A549 (cell line): ENCODE results near the gene PPP1R1B. TPM values are rescaled to one million over a fixed set of nuclear protein-coding genes. Genes with fewer than 3 reads are reported as not detected.

Experiments used
- ATAC-seq, 2 experiments: fragments of 200-7000 bp in 1 of 2; fragments of >200 bp in 1 of 2; cut with Nextera tagmentation in 1 of 2; cut with Tn5 transposase in 1 of 2; 3 replicates each; pipeline versions ENCODE4 v1.8.0 to v1.9.1; 2018 to 2020; ENCODE audit warnings: mild to moderate bottlenecking in 1 of 2, moderate library complexity in 1 of 2
- CTCF ChIA-PET: fragments of 300-600 bp; sonication (Branson Sonifier 250); formaldehyde crosslinking; extraction: SDS; loops from one replicate; lab custom pipeline; 2021; ENCODE audit warnings: antibody characterized with exemption, inconsistent platforms; lab: Yijun Ruan, JAX
- POLR2A ChIA-PET: fragments of 350-600 bp; formaldehyde crosslinking; extraction: SDS; loops from one replicate; lab custom pipeline; 2021; ENCODE audit warnings: antibody characterized with exemption, inconsistent platforms; lab: Yijun Ruan, JAX
- DNase-seq, 2 experiments: peaks; one replicate each; pipeline versions ENCODE4 v3.0.0 to v3.0.0-alpha.2; 2011 to 2016; ENCODE audit warnings: low read depth in 1 of 2, low spot score in 1 of 2
- FAIRE-seq: peaks from 2 replicates; lab custom pipeline; 2011; peaks lifted over from hg19 to GRCh38; lab: Jason Lieb, UNC
- H3K27ac ChIP-seq, 2 experiments: fragments of >200 bp; sonication (Bioruptor Twin); formaldehyde crosslinking; 3 replicates each; pipeline ENCODE4 v1.5.1; 2016 to 2017
- H3K4me1 ChIP-seq: fragments of >200 bp; sonication (Bioruptor Twin); formaldehyde crosslinking; 3 replicates; pipeline ENCODE4 v1.6.1; 2016
- H3K4me2 ChIP-seq: fragments of >200 bp; sonication (Bioruptor Twin); formaldehyde crosslinking; 3 replicates; pipeline ENCODE4 v1.6.1; 2016
- H3K4me3 ChIP-seq: fragments of >200 bp; sonication (Bioruptor Twin); formaldehyde crosslinking; 3 replicates; pipeline ENCODE4 v1.5.1; 2016
- H3K9me3 ChIP-seq: fragments of >200 bp; sonication (Bioruptor Twin); formaldehyde crosslinking; 3 replicates; pipeline ENCODE4 v1.6.1; 2016
- BHLHE40 ChIP-seq: IDR thresholded peaks from 2 replicates; pipeline ENCODE4 v1.6.1; 2012; ENCODE audit warnings: low read depth, low read length, inconsistent platforms
- EHMT2 ChIP-seq: fragments of 200-600 bp; sonication (generic); IDR thresholded peaks from 2 replicates; pipeline ENCODE4 v1.6.1; 2016; ENCODE audit warnings: antibody characterized with exemption, low read depth, mild to moderate bottlenecking, moderate library complexity
- EP300 ChIP-seq, 2 experiments: fragments of >200 bp; sonication (Bioruptor Twin); formaldehyde crosslinking; IDR thresholded peaks; 2 replicates in 1 of 2; 3 replicates in 1 of 2; pipeline ENCODE4 v1.6.1; 2016 to 2017
- HDAC2 ChIP-seq: fragments of 200-600 bp; sonication (generic); IDR thresholded peaks from 2 replicates; pipeline ENCODE4 v1.6.1; 2016
- HEYL ChIP-seq: fragments of 250-450 bp; sonication (Bioruptor Pico); IDR thresholded peaks from 2 replicates; pipeline ENCODE4 v1.8.0; 2021; ENCODE audit warnings: mild to moderate bottlenecking, moderate library complexity
- HOXA7 ChIP-seq: fragments of 250-450 bp; sonication (Bioruptor Pico); IDR thresholded peaks from 2 replicates; pipeline ENCODE4 v1.5.0; 2020; ENCODE audit warnings: mild to moderate bottlenecking, moderate library complexity
- HOXB13 ChIP-seq: fragments of 250-450 bp; sonication (Bioruptor Pico); IDR thresholded peaks from 2 replicates; pipeline ENCODE4 v1.5.0; 2020; ENCODE audit warnings: low read depth, mild to moderate bottlenecking, moderate library complexity
- JUN ChIP-seq, 2 experiments: fragments of >200 bp; sonication (Bioruptor Twin); formaldehyde crosslinking; IDR thresholded peaks; 2 replicates in 1 of 2; 3 replicates in 1 of 2; pipeline ENCODE4 v1.6.1; 2016 to 2017
- JUNB ChIP-seq: fragments of >200 bp; sonication (Bioruptor Twin); formaldehyde crosslinking; IDR thresholded peaks from 2 replicates; pipeline ENCODE4 v1.6.1; 2016
- MAFK ChIP-seq: fragments of 450-650 bp; IDR thresholded peaks from 2 replicates; pipeline ENCODE4 v1.6.1; 2014; ENCODE audit not compliant: partially characterized antibody
- MYC ChIP-seq: IDR thresholded peaks from 2 replicates; pipeline ENCODE4 v1.6.1; 2012; ENCODE audit warnings: mild to moderate bottlenecking, inconsistent platforms, low read length, improper control_type of control experiment, borderline replicate concordance
- NPAS2 ChIP-seq: fragments of 250-450 bp; sonication (Bioruptor Pico); IDR thresholded peaks from 2 replicates; pipeline ENCODE4 v1.8.0; 2022; ENCODE audit warnings: mild to moderate bottlenecking, moderate library complexity, borderline replicate concordance
- PHF8 ChIP-seq: fragments of 200-600 bp; sonication (generic); IDR thresholded peaks from 2 replicates; pipeline ENCODE4 v1.6.1; 2016; ENCODE audit warnings: low read depth, mild to moderate bottlenecking, antibody characterized with exemption, moderate library complexity, borderline replicate concordance
- RAD21 ChIP-seq, 2 experiments: fragments of >200 bp in 1 of 2; sonication (Bioruptor Twin) in 1 of 2; formaldehyde crosslinking in 1 of 2; IDR thresholded peaks in 1 of 2; conservative IDR thresholded peaks in 1 of 2; 2 replicates in 1 of 2; 3 replicates in 1 of 2; pipeline ENCODE4 v1.6.1; 2012 to 2018; ENCODE audit warnings: inconsistent platforms in 1 of 2
- RFX5 ChIP-seq: fragments of 450-650 bp; IDR thresholded peaks from 2 replicates; pipeline ENCODE4 v1.7.1; 2014; ENCODE audit warnings: antibody characterized with exemption, mild to moderate bottlenecking, moderate library complexity
- RNF2 ChIP-seq: fragments of 200-600 bp; sonication (generic); IDR thresholded peaks from 2 replicates; pipeline ENCODE4 v1.6.1; 2016; ENCODE audit warnings: low read depth, mild to moderate bottlenecking, antibody characterized with exemption, moderate library complexity, borderline replicate concordance
- ZFP36 ChIP-seq: fragments of 450-650 bp; IDR thresholded peaks from 2 replicates; pipeline ENCODE4 v1.6.1; 2014; ENCODE audit warnings: borderline replicate concordance; ENCODE audit not compliant: partially characterized antibody
- WGBS: methylation state at CpG from one replicate; pipeline ENCODE4 v1.1.6; 2017; ENCODE audit errors: missing lambda C conversion rate; 5-methylcytosine and 5-hydroxymethylcytosine counted together
- polyA plus RNA-seq, 4 experiments: library from polyadenylated mRNA; depleted of rRNA in 3 of 4; stranded (reverse); fragments of >200 nt; fragmentation: RNase III in 1 of 4; extraction: RNeasy Plus Mini Kit Qiagen cat#74134 plus additional on column Dnase treatment in 1 of 4; gene quantifications; 2 replicates in 3 of 4; 3 replicates in 1 of 4; pipeline ENCODE4 v1.2.3, GENCODE V29; 2011 to 2017
- TF ChIP-seq, protein P1 (sequence below): fragments of 200-600 bp; sonication (generic); IDR thresholded peaks from 2 replicates; pipeline ENCODE4 v1.6.1; 2016; ENCODE audit warnings: antibody characterized with exemption, mild to moderate bottlenecking, moderate library complexity
- TF ChIP-seq, protein P2 (sequence below): fragments of 250-450 bp; sonication (Bioruptor Pico); IDR thresholded peaks from 2 replicates; pipeline ENCODE4 v1.5.0; 2021; ENCODE audit warnings: mild to moderate bottlenecking, moderate library complexity, borderline replicate concordance
- TF ChIP-seq, protein P3 (sequence below): IDR thresholded peaks from 2 replicates; pipeline ENCODE4 v1.6.1; 2012

PPP1R1B gene
- polyA plus RNA-seq, 2 of the 4 experiments (the other 2 are of a cell fraction) = 0.10 TPM; not detected in 1

DNA sequence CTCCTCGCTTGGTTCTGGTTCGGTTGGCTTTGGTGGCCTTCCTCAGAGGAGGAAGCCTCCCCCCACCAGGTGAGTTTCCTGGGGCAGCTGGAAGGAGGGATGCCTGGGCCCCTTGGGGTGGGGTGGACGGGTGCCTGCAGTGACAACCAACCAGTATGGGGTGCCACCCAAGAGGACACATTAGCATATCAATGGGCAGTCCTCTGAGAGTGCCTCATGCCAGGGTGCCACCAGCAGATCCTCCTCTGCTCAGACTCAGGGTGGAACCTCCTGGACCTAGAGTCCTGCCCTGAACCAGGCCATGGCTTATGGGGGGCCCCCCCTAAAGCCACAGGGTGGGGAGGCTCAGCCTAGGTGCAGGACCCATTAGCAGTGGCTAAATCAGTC, 2.7 kb downstream of the PPP1R1B start:
- WGBS = 74% methylated on average over 3 of the region's 3 CpGs
- ChIA-PET CTCF (interaction anchor here (0.7 to 58.8 kb wide), 8 partner anchors 5 to 130 kb away, joined by 3 to 1581 read pairs (median 375); partner anchors contain the start of genes ERBB2, NEUROD2, PGAP3 and PNMT), POLR2A (no interaction called here)
- Histone ChIP-seq H3K9me3 (no peaks in the 10 kb centered on the region), H3K4me3 (no peak overlapping the region), H3K4me1 (peaks cover 7% of the 10 kb centered on the region; the same call in 2 of the 3 replicates), H3K4me2 (no peak overlapping the region), H3K27ac (no peak overlapping the region)
- no peak for FAIRE-seq
- no peak for DNase-seq
- ATAC-seq = no peak
- TF ChIP-seq RFX5 (no peak), HOXB13 (no peak)

DNA sequence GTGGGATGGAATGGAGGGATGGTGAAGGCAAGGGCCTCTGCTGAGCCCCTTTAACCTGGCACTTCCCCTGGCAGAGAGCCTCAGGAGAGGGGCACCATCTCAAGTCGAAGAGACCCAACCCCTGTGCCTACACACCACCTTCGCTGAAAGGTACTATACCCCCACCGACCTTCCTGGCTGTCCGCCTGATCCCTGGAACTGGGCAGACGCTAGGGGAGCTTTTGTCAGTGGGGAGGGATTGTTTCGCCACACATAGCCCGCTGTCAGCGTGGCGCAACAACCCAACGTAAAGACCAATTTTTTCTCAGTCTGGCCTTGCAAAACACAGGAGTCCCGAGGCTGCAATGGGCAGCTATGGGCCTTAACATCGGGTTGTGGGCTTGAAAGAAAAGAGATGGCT, 3.1 kb downstream of the PPP1R1B start:
- Histone ChIP-seq H3K4me3 (no peak overlapping the region), H3K4me1 (peaks cover 7% of the 10 kb centered on the region; the same call in 2 of the 3 replicates), H3K4me2 (no peak overlapping the region), H3K27ac (no peak overlapping the region), H3K9me3 (no peaks in the 10 kb centered on the region)
- no peak for FAIRE-seq
- no peak for DNase-seq
- ChIA-PET POLR2A (no interaction called here), CTCF (interaction anchor here (1.4 to 58.8 kb wide), 8 partner anchors 5 to 423 kb away, joined by 3 to 1581 read pairs (median 273); partner anchors contain the start of genes ERBB2, MIEN1, NEUROD2 and PGAP3)
- no peak for ATAC-seq
- TF ChIP-seq, protein P1, sequence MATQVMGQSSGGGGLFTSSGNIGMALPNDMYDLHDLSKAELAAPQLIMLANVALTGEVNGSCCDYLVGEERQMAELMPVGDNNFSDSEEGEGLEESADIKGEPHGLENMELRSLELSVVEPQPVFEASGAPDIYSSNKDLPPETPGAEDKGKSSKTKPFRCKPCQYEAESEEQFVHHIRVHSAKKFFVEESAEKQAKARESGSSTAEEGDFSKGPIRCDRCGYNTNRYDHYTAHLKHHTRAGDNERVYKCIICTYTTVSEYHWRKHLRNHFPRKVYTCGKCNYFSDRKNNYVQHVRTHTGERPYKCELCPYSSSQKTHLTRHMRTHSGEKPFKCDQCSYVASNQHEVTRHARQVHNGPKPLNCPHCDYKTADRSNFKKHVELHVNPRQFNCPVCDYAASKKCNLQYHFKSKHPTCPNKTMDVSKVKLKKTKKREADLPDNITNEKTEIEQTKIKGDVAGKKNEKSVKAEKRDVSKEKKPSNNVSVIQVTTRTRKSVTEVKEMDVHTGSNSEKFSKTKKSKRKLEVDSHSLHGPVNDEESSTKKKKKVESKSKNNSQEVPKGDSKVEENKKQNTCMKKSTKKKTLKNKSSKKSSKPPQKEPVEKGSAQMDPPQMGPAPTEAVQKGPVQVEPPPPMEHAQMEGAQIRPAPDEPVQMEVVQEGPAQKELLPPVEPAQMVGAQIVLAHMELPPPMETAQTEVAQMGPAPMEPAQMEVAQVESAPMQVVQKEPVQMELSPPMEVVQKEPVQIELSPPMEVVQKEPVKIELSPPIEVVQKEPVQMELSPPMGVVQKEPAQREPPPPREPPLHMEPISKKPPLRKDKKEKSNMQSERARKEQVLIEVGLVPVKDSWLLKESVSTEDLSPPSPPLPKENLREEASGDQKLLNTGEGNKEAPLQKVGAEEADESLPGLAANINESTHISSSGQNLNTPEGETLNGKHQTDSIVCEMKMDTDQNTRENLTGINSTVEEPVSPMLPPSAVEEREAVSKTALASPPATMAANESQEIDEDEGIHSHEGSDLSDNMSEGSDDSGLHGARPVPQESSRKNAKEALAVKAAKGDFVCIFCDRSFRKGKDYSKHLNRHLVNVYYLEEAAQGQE = no peak
- no peak for TF ChIP-seq ZFP36
- TF ChIP-seq MYC = no peak
- TF ChIP-seq JUNB = no peak
- no peak for TF ChIP-seq MAFK
- WGBS = 62% methylated on average over 12 of the region's 12 CpGs

DNA sequence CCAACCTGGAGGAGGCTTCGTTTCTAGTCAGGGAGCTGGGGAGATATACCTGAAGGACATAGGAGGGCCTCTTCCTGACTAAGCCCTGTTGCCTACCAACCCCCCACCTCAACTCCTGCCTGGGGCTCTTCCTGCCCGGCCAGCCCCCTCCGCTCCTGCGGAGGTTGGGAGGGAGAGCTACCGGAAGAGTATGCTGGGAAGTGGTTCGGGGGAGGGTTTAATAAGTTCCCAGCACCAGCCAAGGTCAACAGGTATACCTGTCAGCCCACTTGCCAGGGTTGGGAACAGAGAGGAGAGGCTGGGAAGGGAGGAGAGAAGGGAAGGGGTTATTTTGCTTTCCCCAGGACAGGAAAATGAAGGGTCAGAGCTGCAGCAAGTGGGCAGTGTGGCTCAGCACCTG, 4.7 kb downstream of the PPP1R1B start:
- H3K4me3 ChIP-seq = no peak overlapping the region
- H3K27ac ChIP-seq = no peak overlapping the region
- TF ChIP-seq PHF8 = no peak
- TF ChIP-seq, protein P2, sequence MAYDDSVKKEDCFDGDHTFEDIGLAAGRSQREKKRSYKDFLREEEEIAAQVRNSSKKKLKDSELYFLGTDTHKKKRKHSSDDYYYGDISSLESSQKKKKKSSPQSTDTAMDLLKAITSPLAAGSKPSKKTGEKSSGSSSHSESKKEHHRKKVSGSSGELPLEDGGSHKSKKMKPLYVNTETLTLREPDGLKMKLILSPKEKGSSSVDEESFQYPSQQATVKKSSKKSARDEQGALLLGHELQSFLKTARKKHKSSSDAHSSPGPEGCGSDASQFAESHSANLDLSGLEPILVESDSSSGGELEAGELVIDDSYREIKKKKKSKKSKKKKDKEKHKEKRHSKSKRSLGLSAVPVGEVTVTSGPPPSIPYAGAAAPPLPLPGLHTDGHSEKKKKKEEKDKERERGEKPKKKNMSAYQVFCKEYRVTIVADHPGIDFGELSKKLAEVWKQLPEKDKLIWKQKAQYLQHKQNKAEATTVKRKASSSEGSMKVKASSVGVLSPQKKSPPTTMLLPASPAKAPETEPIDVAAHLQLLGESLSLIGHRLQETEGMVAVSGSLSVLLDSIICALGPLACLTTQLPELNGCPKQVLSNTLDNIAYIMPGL = no peak
- no peak for TF ChIP-seq HOXA7 (CRISPR knock-in tag)
- TF ChIP-seq JUN (IDR thresholded peaks at IDR 0.05) = no peak
- no peak for TF ChIP-seq RNF2
- no peak for TF ChIP-seq EHMT2
- no peak for TF ChIP-seq JUNB
- TF ChIP-seq HEYL (CRISPR knock-in tag) = no peak
- TF ChIP-seq MYC = no peak
- TF ChIP-seq, protein P3, sequence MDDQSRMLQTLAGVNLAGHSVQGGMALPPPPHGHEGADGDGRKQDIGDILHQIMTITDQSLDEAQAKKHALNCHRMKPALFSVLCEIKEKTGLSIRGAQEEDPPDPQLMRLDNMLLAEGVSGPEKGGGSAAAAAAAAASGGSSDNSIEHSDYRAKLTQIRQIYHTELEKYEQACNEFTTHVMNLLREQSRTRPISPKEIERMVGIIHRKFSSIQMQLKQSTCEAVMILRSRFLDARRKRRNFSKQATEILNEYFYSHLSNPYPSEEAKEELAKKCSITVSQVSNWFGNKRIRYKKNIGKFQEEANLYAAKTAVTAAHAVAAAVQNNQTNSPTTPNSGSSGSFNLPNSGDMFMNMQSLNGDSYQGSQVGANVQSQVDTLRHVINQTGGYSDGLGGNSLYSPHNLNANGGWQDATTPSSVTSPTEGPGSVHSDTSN = no peak
- TF ChIP-seq BHLHE40 = no peak
- no peak for TF ChIP-seq EP300 (IDR thresholded peaks at IDR 0.05)
- no peak for TF ChIP-seq RAD21 (conservative IDR thresholded peaks at IDR 0.05 in 1 of 2, IDR thresholded peaks at IDR 0.05 in 1 of 2)
- no peak for TF ChIP-seq NPAS2
- TF ChIP-seq HDAC2 = no peak
- FAIRE-seq (no peak), ATAC-seq (no peak), DNase-seq (no peak)
- ChIA-PET CTCF (interaction anchor here (1.6 to 58.8 kb wide), 7 partner anchors 3 to 425 kb away, joined by 5 to 1581 read pairs (median 533); partner anchors contain the start of genes ERBB2, MIEN1, NEUROD2 and PGAP3), POLR2A (no interaction called here)
- H3K4me1 ChIP-seq = peaks cover 16% of the 10 kb centered on the region; the same call in 2 of the 3 replicates
- H3K4me2 ChIP-seq = no peak overlapping the region
- no peaks in the 10 kb centered on the region for H3K9me3 ChIP-seq
- WGBS = 68% methylated on average over 6 of the region's 6 CpGs
